Measurements from ENCODE around the gene IL12RB2.

GRCh38 chr1:67306547-67306946 lies 1.1 kb upstream of the IL12RB2 start:
- TF ChIP-seq CTCF (IDR thresholded peaks at IDR 0.05; ENCODE audit: low read length) (no peak), EZH2 (IDR thresholded peaks at IDR 0.05; ENCODE audit: borderline replicate concordance, low read length) (no peak)
